SK-N-SH (cell line): ENCODE measurements around the gene USHBP1. TPM values are rescaled to one million over a fixed set of nuclear protein-coding genes. Genes with fewer than 3 reads are reported as not detected.

Source experiments
- CTCF ChIA-PET: fragments of 300-600, 350-600 bp; formaldehyde crosslinking; extraction: SDS; loops from one replicate; lab custom pipeline; 2021; lab: Yijun Ruan, JAX
- POLR2A ChIA-PET: fragments of 350-600 bp; sonication (Branson Sonifier 250); formaldehyde crosslinking; extraction: SDS; loops from one replicate; lab custom pipeline; 2020; ENCODE audit warnings: antibody characterized with exemption, inconsistent platforms; lab: Yijun Ruan, JAX
- DNase-seq: peaks from one replicate; pipeline ENCODE4 v3.0.0; 2012
- H2AFZ ChIP-seq: fragments of 200-600 bp; sonication (generic); 2 replicates; pipeline ENCODE4 v1.8.1; 2016; ENCODE audit warnings: antibody characterized with exemption, mild to moderate bottlenecking, low read depth
- H3F3A ChIP-seq: fragments of 200-600 bp; sonication (generic); replicated peaks from 2 replicates; pipeline ENCODE3; 2016; ENCODE audit warnings: antibody characterized with exemption, mild to moderate bottlenecking; ENCODE audit not compliant: insufficient read depth
- H3K27ac ChIP-seq, 2 experiments: fragments of 200-500 bp in 1 of 2; fragments of 200-600 bp in 1 of 2; sonication (Bioruptor generic) in 1 of 2; sonication (generic), shearing (Covaris generic) in 1 of 2; 2 replicates each; pipeline versions ENCODE4 v1.5.1 to v1.6.1; 2014 to 2016; ENCODE audit warnings: low read depth in 2 of 2, inconsistent platforms in 1 of 2, low read length in 1 of 2, mild to moderate bottlenecking in 1 of 2, mixed read lengths in 1 of 2
- H3K27me3 ChIP-seq: fragments of 200-600 bp; sonication (generic), shearing (Covaris generic); 2 replicates; pipeline ENCODE4 v1.6.1; 2016; ENCODE audit warnings: mixed run types; ENCODE audit not compliant: insufficient read depth
- H3K36me3 ChIP-seq, 2 experiments: fragments of 200-500 bp in 1 of 2; fragments of 200-600 bp in 1 of 2; sonication (Bioruptor generic) in 1 of 2; sonication (generic) in 1 of 2; replicated peaks in 1 of 2; 2 replicates each; pipeline versions ENCODE3 to v1.5.1; 2014 to 2016; ENCODE audit warnings: low read length in 1 of 2, mild to moderate bottlenecking in 1 of 2; ENCODE audit not compliant: insufficient read depth in 2 of 2, control insufficient read depth in 1 of 2
- H3K4me1 ChIP-seq, 2 experiments: fragments of 200-500 bp in 1 of 2; fragments of 200-600 bp in 1 of 2; sonication (Bioruptor generic) in 1 of 2; sonication (generic), shearing (Covaris generic) in 1 of 2; 2 replicates each; pipeline versions ENCODE4 v1.5.1 to v1.6.1; 2014 to 2016; ENCODE audit warnings: low read depth in 1 of 2, low read length in 1 of 2, mixed run types in 1 of 2; ENCODE audit not compliant: insufficient read depth in 2 of 2, control insufficient read depth in 1 of 2
- H3K4me2 ChIP-seq: fragments of 200-600 bp; sonication (generic), shearing (Covaris generic); 2 replicates; pipeline ENCODE4 v1.6.1; 2017; ENCODE audit warnings: mixed run types
- H3K4me3 ChIP-seq, 2 experiments: fragments of 200-500 bp in 1 of 2; fragments of 200-600 bp in 1 of 2; sonication (Bioruptor generic) in 1 of 2; sonication (generic), shearing (Covaris generic) in 1 of 2; 2 replicates each; pipeline versions ENCODE4 v1.5.1 to v1.8.1; 2014 to 2016; ENCODE audit warnings: low read depth in 2 of 2, inconsistent platforms in 1 of 2, low read length in 1 of 2, mild to moderate bottlenecking in 1 of 2, mixed read lengths in 1 of 2, moderate library complexity in 1 of 2
- H3K79me2 ChIP-seq: fragments of 200-600 bp; sonication (generic); 2 replicates; pipeline ENCODE4 v1.8.1; 2017; ENCODE audit warnings: mild to moderate bottlenecking; ENCODE audit not compliant: insufficient read depth
- H3K9ac ChIP-seq: fragments of 200-600 bp; sonication (generic); 2 replicates; pipeline ENCODE4 v1.6.1; 2017; ENCODE audit warnings: mixed run types
- H3K9me2 ChIP-seq: fragments of 200-600 bp; sonication (generic); 2 replicates; pipeline ENCODE4 v1.6.1; 2017; ENCODE audit warnings: mixed run types
- H3K9me3 ChIP-seq: fragments of 200-600 bp; sonication (generic); 2 replicates; pipeline ENCODE4 v1.6.1; 2017; ENCODE audit warnings: mixed run types, mild to moderate bottlenecking, moderate library complexity
- H4K20me1 ChIP-seq: fragments of 200-600 bp; sonication (generic); 2 replicates; pipeline ENCODE4 v1.6.1; 2017; ENCODE audit warnings: mild to moderate bottlenecking, mixed run types; ENCODE audit not compliant: insufficient read depth
- ELF1 ChIP-seq: IDR thresholded peaks from 2 replicates; pipeline ENCODE4 v1.4.0; 2012
- EP300 ChIP-seq, 2 experiments: IDR thresholded peaks; 2 replicates each; pipeline versions ENCODE4 v1.4.0 to v1.6.1; 2012; ENCODE audit warnings: borderline replicate concordance in 1 of 2, low read depth in 1 of 2, low read length in 1 of 2
- EZH2phosphoT487 ChIP-seq: fragments of 200-600 bp; sonication (generic); IDR thresholded peaks from 2 replicates; pipeline ENCODE4 v1.6.1; 2017; ENCODE audit warnings: low read depth, mixed run types, mild to moderate bottlenecking, antibody characterized with exemption, moderate library complexity, borderline replicate concordance
- FOSL2 ChIP-seq: IDR thresholded peaks from 2 replicates; pipeline ENCODE4 v1.4.0; 2012; ENCODE audit warnings: low read depth, mild to moderate bottlenecking, moderate library complexity, borderline replicate concordance
- GABPA ChIP-seq: IDR thresholded peaks from 2 replicates; pipeline ENCODE4 v1.4.0; 2012; ENCODE audit warnings: low read depth, mild to moderate bottlenecking
- GATA2 ChIP-seq: sonication (generic); formaldehyde crosslinking; IDR thresholded peaks from 2 replicates; pipeline ENCODE4 v1.5.0; 2020; ENCODE audit warnings: mild to moderate bottlenecking, missing genetic modification reagents
- IRF3 ChIP-seq: fragments of 150-350 bp; IDR thresholded peaks from 2 replicates; pipeline ENCODE4 v1.6.1; 2016; ENCODE audit warnings: mild to moderate bottlenecking, low read depth, low read length
- JUND ChIP-seq: IDR thresholded peaks from 2 replicates; pipeline ENCODE4 v1.4.0; 2012
- MEF2A ChIP-seq: IDR thresholded peaks from 2 replicates; pipeline ENCODE4 v1.4.0; 2012; ENCODE audit warnings: low read depth, borderline replicate concordance
- NFIC ChIP-seq: IDR thresholded peaks from 2 replicates; pipeline ENCODE4 v1.4.0; 2012; ENCODE audit warnings: borderline replicate concordance
- POLR2AphosphoS5 ChIP-seq: IDR thresholded peaks from 2 replicates; pipeline ENCODE4 v1.6.1; 2012; ENCODE audit warnings: low read depth, low read length
- RFX5 ChIP-seq: IDR thresholded peaks from 2 replicates; pipeline ENCODE4 v1.6.1; 2012; ENCODE audit warnings: mild to moderate bottlenecking, improper control_type of control experiment, low read length
- RXRA ChIP-seq: IDR thresholded peaks from 2 replicates; pipeline ENCODE4 v1.4.0; 2012; ENCODE audit warnings: low read depth, mild to moderate bottlenecking, borderline replicate concordance
- SIN3A ChIP-seq: IDR thresholded peaks from 2 replicates; pipeline ENCODE4 v1.6.1; 2012; ENCODE audit warnings: low read depth, mild to moderate bottlenecking, low read length, moderate library complexity, borderline replicate concordance
- SMC3 ChIP-seq: IDR thresholded peaks from 2 replicates; pipeline ENCODE4 v1.6.1; 2012; ENCODE audit warnings: low read depth, low read length, improper control_type of control experiment
- TAF1 ChIP-seq: IDR thresholded peaks from 2 replicates; pipeline ENCODE4 v1.6.1; 2012; ENCODE audit warnings: low read depth, mild to moderate bottlenecking, low read length, moderate library complexity, borderline replicate concordance
- TCF12 ChIP-seq: IDR thresholded peaks from 2 replicates; pipeline ENCODE4 v1.4.0; 2012
- USF1 ChIP-seq: IDR thresholded peaks from 2 replicates; pipeline ENCODE4 v1.4.0; 2012; ENCODE audit warnings: low read depth, borderline replicate concordance
- YY1 ChIP-seq: IDR thresholded peaks from 2 replicates; pipeline ENCODE4 v1.4.0; 2012; ENCODE audit warnings: low read depth, mild to moderate bottlenecking
- WGBS: methylation state at CpG from one replicate; pipeline ENCODE4 v1.1.6; 2017; ENCODE audit warnings: low lambda C conversion rate; 5-methylcytosine and 5-hydroxymethylcytosine counted together
- polyA plus RNA-seq, 3 experiments: library from polyadenylated mRNA; depleted of rRNA; stranded (reverse); fragments of >200 nt; gene quantifications; 2 replicates each; pipeline ENCODE4 v1.2.3, GENCODE V29; 2012

Gene USHBP1
- polyA plus RNA-seq, 1 of the 3 experiments (the other 2 are of a cell fraction), result 0.03 TPM

DNA sequence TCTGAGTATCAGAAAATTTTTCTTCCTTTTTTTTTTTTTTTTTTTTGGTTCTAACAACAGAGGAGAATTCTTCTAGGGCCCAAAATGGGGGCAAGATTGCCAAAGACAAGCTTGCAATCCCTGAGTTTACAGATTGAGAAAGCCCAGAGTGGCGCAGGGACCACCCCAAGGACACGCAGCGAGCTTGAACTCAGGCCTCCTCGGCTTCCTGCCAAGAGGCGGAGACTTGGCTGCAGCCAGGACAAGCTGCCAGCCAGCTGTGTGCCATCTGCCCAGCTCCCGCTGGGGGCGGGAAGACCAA lies 40.6 kb upstream of the USHBP1 start (continued):
- TF ChIP-seq FOSL2 (no peak), RXRA (peak; percentile 19; the same call in 1 of the 2 replicates), SIN3A (peak; percentile 98), JUND (no peak; the same call in 1 of the 2 replicates), TCF12 (peak; percentile 97), EZH2phosphoT487 (no peak), YY1 (no peak), SMC3 (no peak), TAF1 (no peak), GATA2 (no peak), IRF3 (peak; percentile 2; the same call in 1 of the 2 replicates), ELF1 (no peak), USF1 (no peak)

DNA sequence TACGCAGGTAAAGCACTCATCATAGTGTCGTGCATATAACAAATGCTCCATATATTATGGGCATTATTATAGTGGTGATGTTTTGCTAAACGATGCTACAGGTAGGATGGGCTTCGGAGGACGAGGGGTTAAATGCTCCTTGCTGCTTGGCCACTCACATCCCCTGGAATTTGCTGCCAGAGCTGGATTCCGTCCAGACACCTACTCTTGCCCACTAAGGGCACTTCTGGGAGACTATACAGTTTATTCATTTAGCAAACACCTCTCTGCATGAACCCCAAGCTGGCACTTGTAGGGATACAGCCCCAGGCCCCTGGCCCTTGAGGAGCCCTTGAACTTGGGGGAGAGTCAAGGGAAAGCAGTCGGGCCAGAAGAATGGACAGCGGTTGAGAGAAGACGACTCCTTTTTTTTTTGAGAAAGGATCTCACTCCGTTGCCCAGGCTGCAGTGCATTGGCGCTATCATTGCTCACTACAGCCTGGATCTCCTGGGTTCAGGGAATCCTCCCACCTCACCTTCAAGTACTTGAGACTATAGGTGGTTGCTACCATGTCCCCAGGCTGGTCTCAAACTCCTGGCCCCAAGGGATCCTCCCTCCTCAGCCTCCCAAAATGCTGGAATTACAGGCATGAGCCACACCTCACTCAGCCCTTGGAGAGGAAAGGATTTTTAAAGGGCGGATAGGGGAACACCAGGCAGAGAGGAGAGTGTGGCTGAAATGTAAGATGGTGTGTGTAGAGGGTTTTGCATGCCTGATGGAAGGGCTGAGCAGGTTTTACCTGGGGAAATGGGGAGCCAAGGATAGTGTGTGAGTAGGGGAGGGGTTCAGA lies 40.1 kb upstream of the USHBP1 start:
- no peak for DNase-seq
- Histone ChIP-seq H3K36me3 (no peaks in the 10 kb centered on the region), H3K4me1 (peaks cover 12 to 30% of the 10 kb centered on the region in 2 experiments; a peak in 3 of 4 replicates), H3F3A (peaks cover 18% of the 10 kb centered on the region), H3K79me2 (peaks cover 24% of the 10 kb centered on the region), H3K4me2 (peak overlapping the region; percentile 92), H3K9ac (no peak overlapping the region), H3K27me3 (no peaks in the 10 kb centered on the region), H3K9me2 (no peaks in the 10 kb centered on the region), H2AFZ (no peak overlapping the region), H3K9me3 (no peaks in the 10 kb centered on the region), H3K4me3 (0 out of 4 replicates have a peak overlapping the region, but pooled peaks of 1 of the 2 experiments have one; percentile 73)
- POLR2A ChIA-PET, result interaction anchor here (0.8 to 1.6 kb wide), 5 partner anchors 12 to 90 kb away, joined by 3 to 7 read pairs (median 4); partner anchors contain the start of gene USE1
- CTCF ChIA-PET, result interaction anchor here (0.7 to 2.1 kb wide), 12 partner anchors 11 to 252 kb away, joined by 3 to 20 read pairs (median 3); no protein-coding TSS in a partner anchor
- WGBS, result 70% methylated on average over 10 of the region's 12 CpGs
- TF ChIP-seq RXRA (no peak), NFIC (peak; percentile 8; the same call in 1 of the 2 replicates)
- TF ChIP-seq, all 33 proteins: peak for 1
- Histone ChIP-seq H4K20me1 (no peaks in the 10 kb centered on the region), H3K27ac (peak overlapping the region; percentile 12 to 84; a peak in 3 of 4 replicates)

- TF ChIP-seq ELF1 (no peak), RFX5 (no peak), FOSL2 (no peak), MEF2A (no peak), POLR2AphosphoS5 (no peak), EP300 (IDR thresholded peaks at IDR 0.05; ENCODE audit: borderline replicate concordance in 1 of 2, low read depth in 1 of 2, low read length in 1 of 2) (no peak), GATA2 (no peak), EZH2phosphoT487 (no peak), SMC3 (no peak), IRF3 (no peak), GABPA (no peak), USF1 (no peak)
- TF ChIP-seq, all 33 proteins: peak for 0
- Histone ChIP-seq H2AFZ (peak overlapping the region; percentile 90; the same call in 1 of the 2 replicates), H3K27me3 (no peaks in the 10 kb centered on the region), H3K4me1 (peaks cover 12 to 30% of the 10 kb centered on the region in 2 experiments; a peak in 3 of 4 replicates), H3K27ac (peak overlapping the region in 1 of 2 experiments; percentile 51; a peak in 1 of 4 replicates), H4K20me1 (no peaks in the 10 kb centered on the region), H3K9me3 (no peaks in the 10 kb centered on the region), H3K9me2 (no peaks in the 10 kb centered on the region), H3F3A (peaks cover 18% of the 10 kb centered on the region), H3K9ac (no peak overlapping the region), H3K36me3 (no peaks in the 10 kb centered on the region), H3K79me2 (peaks cover 21% of the 10 kb centered on the region), H3K4me2 (peak overlapping the region; percentile 87), H3K4me3 (no peak overlapping the region)
- POLR2A ChIA-PET, result interaction anchor here (0.7 to 1.2 kb wide), 3 partner anchors 11 to 517 kb away, joined by 3 read pairs; partner anchors contain the start of gene USE1
- no peak for DNase-seq
- CTCF ChIA-PET, result interaction anchor here (0.7 to 2.5 kb wide), 5 partner anchors 11 to 82 kb away, joined by 3 to 17 read pairs (median 5); no protein-coding TSS in a partner anchor
- 86% methylated on average over 10 of the region's 12 CpGs for WGBS
These were observed 39.4 kb upstream of the USHBP1 start for GRCh38 chr19:17303940-17304267.
